OCI-LY1 (cell line): Measurements from ENCODE around the gene ANKRD55.

Experiments
- H2AFZ ChIP-seq: fragments of 200-600 bp; sonication (generic), shearing (Covaris generic); 2 replicates; pipeline ENCODE4 v1.6.0; 2014; ENCODE audit warnings: antibody characterized with exemption, mild to moderate bottlenecking, low read length
- H3F3A ChIP-seq: fragments of 200-600 bp; sonication (generic), shearing (Covaris generic); 2 replicates; pipeline ENCODE4 v1.6.0; 2014; ENCODE audit warnings: mild to moderate bottlenecking, antibody characterized with exemption, low read length, moderate library complexity; ENCODE audit not compliant: insufficient read depth
- H3K27ac ChIP-seq: fragments of 200-600 bp; sonication (generic); 2 replicates; pipeline ENCODE4 v1.5.1; 2014; ENCODE audit warnings: low read length, mixed run types, mild to moderate bottlenecking, low read depth; ENCODE audit not compliant: poor library complexity, severe bottlenecking
- H3K27me3 ChIP-seq: fragments of 200-600 bp; sonication (generic); 2 replicates; pipeline ENCODE4 v1.6.0; 2014; ENCODE audit warnings: antibody characterized with exemption, mild to moderate bottlenecking, low read length, moderate library complexity; ENCODE audit not compliant: insufficient read depth
- H3K36me3 ChIP-seq: fragments of 200-600 bp; sonication (generic); 2 replicates; pipeline ENCODE4 v1.6.1; 2014; ENCODE audit warnings: mild to moderate bottlenecking, antibody characterized with exemption, low read length, moderate library complexity, mixed read lengths; ENCODE audit not compliant: insufficient read depth
- H3K4me1 ChIP-seq: fragments of 200-600 bp; sonication (generic); 2 replicates; pipeline ENCODE4 v1.5.1; 2014; ENCODE audit warnings: mild to moderate bottlenecking, low read length, moderate library complexity; ENCODE audit not compliant: insufficient read depth, severe bottlenecking
- H3K4me2 ChIP-seq: fragments of 200-600 bp; sonication (generic), shearing (Covaris generic); 2 replicates; pipeline ENCODE4 v1.6.1; 2014; ENCODE audit warnings: low read length
- H3K4me3 ChIP-seq: fragments of 200-600 bp; sonication (generic); 2 replicates; pipeline ENCODE4 v1.5.1; 2014; ENCODE audit warnings: low read length, low read depth, mild to moderate bottlenecking, mixed read lengths; ENCODE audit not compliant: poor library complexity, severe bottlenecking
- H3K79me2 ChIP-seq: fragments of 200-600 bp; shearing (Covaris generic); 2 replicates; pipeline ENCODE4 v1.6.1; 2016; ENCODE audit warnings: mixed run types, low read length, mixed read lengths; ENCODE audit not compliant: insufficient read depth
- H3K9ac ChIP-seq: fragments of 200-600 bp; sonication (generic), shearing (Covaris generic); 2 replicates; pipeline ENCODE4 v1.6.1; 2014; ENCODE audit warnings: mild to moderate bottlenecking, low read length, mixed read lengths
- H3K9me2 ChIP-seq: fragments of 200-600 bp; sonication (generic), shearing (Covaris generic); 2 replicates; pipeline ENCODE4 v1.6.1; 2014; ENCODE audit warnings: low read depth, mild to moderate bottlenecking, low read length, mixed read lengths
- H3K9me3 ChIP-seq: fragments of 200-600 bp; shearing (Covaris generic); 2 replicates; pipeline ENCODE4 v1.6.1; 2014; ENCODE audit warnings: low read length, mixed read lengths
- H4K20me1 ChIP-seq: fragments of 200-600 bp; sonication (generic), shearing (Covaris generic); 2 replicates; pipeline ENCODE4 v1.6.0; 2016; ENCODE audit warnings: mild to moderate bottlenecking, low read length; ENCODE audit not compliant: insufficient read depth
- CTCF ChIP-seq: fragments of 200-600 bp; sonication (generic), shearing (Covaris generic); IDR thresholded peaks from 2 replicates; pipeline ENCODE4 v1.5.1; 2017; ENCODE audit warnings: mild to moderate bottlenecking, antibody characterized with exemption, low read length, moderate library complexity, mixed read lengths
- EZH2 ChIP-seq: fragments of 200-600 bp; sonication (generic), shearing (Covaris generic); IDR thresholded peaks from 2 replicates; pipeline ENCODE4 v1.8.0; 2017; ENCODE audit warnings: borderline replicate concordance, mixed run types, mild to moderate bottlenecking, antibody characterized with exemption, low read length, moderate library complexity, mixed read lengths

ANKRD55 gene

GRCh38 chr5:56255502-56255901 is 22.4 kb upstream of the ANKRD55 start:
- H3K9ac ChIP-seq: no peak overlapping the region

DNA sequence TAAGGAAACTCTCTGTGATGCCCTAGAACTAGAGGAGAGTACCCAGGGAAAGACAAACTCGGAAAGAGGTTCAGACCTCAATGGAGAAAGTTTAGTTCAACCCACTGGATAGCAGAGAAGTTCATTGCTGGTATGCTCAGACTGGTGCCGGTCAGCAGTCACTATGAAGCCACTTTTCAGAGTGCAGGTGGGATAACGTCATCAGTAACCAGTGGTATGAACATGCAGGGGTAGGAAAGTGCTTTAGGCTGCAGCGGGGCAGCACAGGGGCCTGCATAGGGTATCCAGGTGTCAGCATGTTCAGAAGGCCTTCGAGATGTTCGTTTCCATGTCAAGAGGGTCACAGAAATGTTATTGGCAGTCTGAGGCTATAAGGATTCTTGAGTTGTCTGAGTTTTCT is 20.8 kb upstream of the ANKRD55 start:
- TF ChIP-seq CTCF: no peak
- no peak for TF ChIP-seq EZH2

More at GRCh38 chr5:56255502-56255901, 22.4 kb upstream of the ANKRD55 start:
- Histone ChIP-seq H3K4me1 (no peaks in the 10 kb centered on the region), H3F3A (no peaks in the 10 kb centered on the region), H2AFZ (no peak overlapping the region), H3K36me3 (no peaks in the 10 kb centered on the region), H3K4me2 (no peak overlapping the region), H3K9me3 (0 out of 2 replicates have a peak, but pooled peaks cover 3% of the 10 kb centered on the region), H3K9me2 (no peaks in the 10 kb centered on the region), H3K27ac (no peak overlapping the region), H3K79me2 (no peaks in the 10 kb centered on the region), H3K27me3 (0 out of 2 replicates have a peak, but pooled peaks cover 5% of the 10 kb centered on the region), H4K20me1 (no peaks in the 10 kb centered on the region), H3K4me3 (no peak overlapping the region)
- no peak for TF ChIP-seq EZH2
- TF ChIP-seq CTCF: no peak

DNA sequence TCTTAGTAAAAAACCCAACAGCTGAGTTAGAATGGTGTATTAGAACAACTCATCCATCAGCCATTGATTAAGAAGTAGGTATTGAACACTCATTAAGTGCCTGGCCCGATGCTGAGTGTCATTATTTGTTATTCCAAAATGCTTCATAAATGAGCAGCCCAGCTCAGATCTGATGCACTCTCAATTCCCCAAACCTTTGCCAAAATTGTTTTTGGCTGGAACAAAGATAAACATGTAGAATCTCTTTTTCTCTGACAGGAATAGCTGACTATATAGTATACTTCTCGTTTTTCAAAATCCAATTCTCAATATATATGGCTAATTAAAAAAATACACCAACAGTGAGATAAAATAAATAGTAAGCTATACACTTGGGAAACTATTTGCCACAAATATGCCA is 20.0 kb upstream of the ANKRD55 start:
- Histone ChIP-seq H4K20me1 (no peaks in the 10 kb centered on the region), H2AFZ (no peak overlapping the region), H3K79me2 (no peaks in the 10 kb centered on the region), H3K9me3 (0 out of 2 replicates have a peak, but pooled peaks cover 3% of the 10 kb centered on the region), H3K36me3 (no peaks in the 10 kb centered on the region), H3K27me3 (no peaks in the 10 kb centered on the region; the same call in 1 of the 2 replicates), H3K4me1 (no peaks in the 10 kb centered on the region), H3K9me2 (no peaks in the 10 kb centered on the region), H3K9ac (no peak overlapping the region), H3K4me3 (no peak overlapping the region), H3K27ac (no peak overlapping the region), H3K4me2 (no peak overlapping the region), H3F3A (no peaks in the 10 kb centered on the region)
- TF ChIP-seq EZH2 (no peak), CTCF (no peak)

More for the DNA sequence above, 20.8 kb upstream of the ANKRD55 start:
- Histone ChIP-seq H3K9me3 (0 out of 2 replicates have a peak, but pooled peaks cover 3% of the 10 kb centered on the region), H3K9ac (no peak overlapping the region), H3K36me3 (no peaks in the 10 kb centered on the region), H4K20me1 (no peaks in the 10 kb centered on the region), H3K9me2 (no peaks in the 10 kb centered on the region), H3K27me3 (no peaks in the 10 kb centered on the region; the same call in 1 of the 2 replicates), H3K4me3 (no peak overlapping the region), H3K27ac (no peak overlapping the region), H3K4me1 (no peaks in the 10 kb centered on the region), H3F3A (no peaks in the 10 kb centered on the region), H3K79me2 (no peaks in the 10 kb centered on the region), H3K4me2 (no peak overlapping the region), H2AFZ (no peak overlapping the region)
